Natural killer cell (primary cell): ENCODE results near the gene OSBP2. TPM values are rescaled to one million over a fixed set of nuclear protein-coding genes. Genes with fewer than 3 reads are reported as not detected.

Experiments
- ATAC-seq, 3 donors: fragments of 150-1000 bp in 2 of 3; fragments of 200-7000 bp in 1 of 3; cut with Tn5 transposase; 1 replicate in 1 of 3; 2 replicates in 2 of 3; pipeline ENCODE4 v1.10.0; 2021; ENCODE audit warnings: mild to moderate bottlenecking in 2 of 3, moderate library complexity in 2 of 3
- DNase-seq, 2 donors: peaks; one replicate each; pipeline versions ENCODE4 v3.0.0 to v3.0.0-alpha.2; 2013 to 2021; ENCODE audit warnings: mixed read lengths in 1 of 2
- H3K27ac ChIP-seq: one replicate; pipeline ENCODE4 v1.5.1; 2013; ENCODE audit warnings: mild to moderate bottlenecking, low read length
- H3K27me3 ChIP-seq: one replicate; pipeline ENCODE4 v1.6.1; 2013; ENCODE audit warnings: low read length; ENCODE audit not compliant: control insufficient read depth, insufficient read depth
- H3K36me3 ChIP-seq: one replicate; pipeline ENCODE4 v1.6.1; 2013; ENCODE audit warnings: low read length; ENCODE audit not compliant: control insufficient read depth, insufficient read depth
- H3K4me1 ChIP-seq: one replicate; pipeline ENCODE4 v1.6.1; 2013; ENCODE audit warnings: low read length; ENCODE audit not compliant: control insufficient read depth, insufficient read depth
- H3K4me3 ChIP-seq: one replicate; pipeline ENCODE4 v1.5.1; 2013; ENCODE audit warnings: low read length
- H3K9me3 ChIP-seq: one replicate; pipeline ENCODE4 v1.6.1; 2013; ENCODE audit warnings: low read length; ENCODE audit not compliant: control insufficient read depth, insufficient read depth
- H3K27ac Mint-ChIP-seq, 2 donors: one replicate each; pipeline ENCODE4 v1.8.0; 2022; ENCODE audit warnings: mild to moderate bottlenecking in 2 of 2, mixed read lengths in 2 of 2, moderate library complexity in 1 of 2
- H3K27me3 Mint-ChIP-seq, 2 donors: one replicate each; pipeline ENCODE4 v1.8.0; 2022; ENCODE audit warnings: low read depth in 2 of 2, mixed read lengths in 2 of 2
- H3K36me3 Mint-ChIP-seq: one replicate; pipeline ENCODE4 v1.8.0; 2022; ENCODE audit warnings: mixed read lengths
- H3K4me1 Mint-ChIP-seq, 2 donors: one replicate each; pipeline ENCODE4 v1.8.0; 2022; ENCODE audit warnings: mixed read lengths in 2 of 2
- H3K4me3 Mint-ChIP-seq: one replicate; pipeline ENCODE4 v1.8.0; 2022; ENCODE audit warnings: mild to moderate bottlenecking, moderate library complexity, mixed read lengths
- H3K9me3 Mint-ChIP-seq, 2 donors: one replicate each; pipeline ENCODE4 v1.8.0; 2022; ENCODE audit warnings: mixed read lengths in 2 of 2
- WGBS: methylation state at CpG from one replicate; pipeline ENCODE4 v1.1.7; 2013; ENCODE audit warnings: missing lambda C conversion rate; ENCODE audit not compliant: insufficient coverage; 5-methylcytosine and 5-hydroxymethylcytosine counted together
- intact Hi-C: fragments of 100-400 bp; cut with micrococcal nuclease; formaldehyde crosslinking; loops from one replicate; pipeline ENCODE4 v1.14.2; 2022
- total RNA-seq, 4 donors: library from RNA; stranded (reverse); fragments of 120-200 nt in 1 of 4; gene quantifications; one replicate each; pipeline versions ENCODE4 v1.2.3 to v1.2.4, GENCODE V29; 2013 to 2022
- TF ChIP-seq, protein P1 (sequence below): fragments of 200-600 bp; IDR thresholded peaks from one replicate; pipeline ENCODE4 v1.8.0; 2022; ENCODE audit warnings: antibody characterized with exemption

Gene OSBP2
- total RNA-seq, 3 donors from 2014 or later (not counting 1 experiment from before 2014, with no cell fraction given), result 0.65 to 1.2 (median 0.79) TPM

DNA sequence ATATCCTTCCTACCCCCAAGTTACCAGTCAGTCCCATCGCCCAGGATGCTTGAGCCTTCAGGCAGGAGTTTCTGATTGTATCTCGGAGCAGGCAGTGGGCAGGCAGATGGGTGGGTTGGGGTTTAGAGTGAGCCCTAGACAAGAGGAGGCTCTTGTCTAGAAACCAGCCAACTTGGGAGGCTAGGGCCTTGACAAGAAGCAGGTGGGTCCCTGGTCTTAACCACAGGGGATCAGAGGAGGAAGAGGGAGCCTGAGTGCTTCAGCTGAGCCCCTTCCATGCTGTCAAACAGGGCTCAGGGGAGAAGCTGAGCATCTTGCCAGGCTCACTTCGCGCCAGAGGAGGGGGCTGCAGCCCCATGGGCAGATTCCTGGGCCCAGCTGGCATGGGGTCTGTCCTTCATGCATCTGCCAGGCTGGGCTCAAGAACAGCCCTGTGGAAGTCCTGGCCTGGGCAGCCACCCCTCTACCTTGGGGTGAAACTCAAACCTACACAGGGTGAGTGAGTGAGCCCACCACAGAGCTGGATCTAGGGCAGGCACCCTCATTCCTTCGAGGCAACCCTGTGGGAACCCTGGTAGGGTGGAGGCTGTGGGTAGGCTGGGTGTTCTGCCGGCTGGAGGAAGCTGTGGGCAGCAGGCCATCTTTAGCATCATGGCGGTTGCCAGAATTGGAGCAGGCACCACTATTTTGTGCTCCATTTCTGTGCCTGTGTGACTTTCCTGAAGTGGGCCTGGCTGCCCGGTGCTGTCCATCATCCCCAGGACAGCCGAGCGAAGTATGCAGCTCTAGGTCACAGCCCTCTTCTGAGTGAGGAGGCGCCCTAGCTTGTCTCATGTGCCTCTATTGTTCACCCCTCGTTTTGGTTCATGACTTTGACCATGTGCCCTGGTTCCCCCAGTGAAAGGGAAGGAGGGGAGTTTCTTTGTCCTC lies 165.8 kb downstream of the OSBP2 start:
- Histone ChIP-seq H3K27me3 (no peaks in the 10 kb centered on the region), H3K9me3 (no peaks in the 10 kb centered on the region), H3K4me3 (no peak overlapping the region), H3K27ac (no peak overlapping the region), H3K36me3 (no peaks in the 10 kb centered on the region), H3K4me1 (no peaks in the 10 kb centered on the region)
- Mint-ChIP-seq H3K36me3 (no peaks in the 10 kb centered on the region), H3K9me3 (no peaks in the 10 kb centered on the region), H3K4me3 (no peak overlapping the region), H3K27me3 (no peaks in the 10 kb centered on the region), H3K4me1 (no peaks in the 10 kb centered on the region), H3K27ac (no peak overlapping the region)
- intact Hi-C loops, result no loop called here
- TF ChIP-seq, protein P1, sequence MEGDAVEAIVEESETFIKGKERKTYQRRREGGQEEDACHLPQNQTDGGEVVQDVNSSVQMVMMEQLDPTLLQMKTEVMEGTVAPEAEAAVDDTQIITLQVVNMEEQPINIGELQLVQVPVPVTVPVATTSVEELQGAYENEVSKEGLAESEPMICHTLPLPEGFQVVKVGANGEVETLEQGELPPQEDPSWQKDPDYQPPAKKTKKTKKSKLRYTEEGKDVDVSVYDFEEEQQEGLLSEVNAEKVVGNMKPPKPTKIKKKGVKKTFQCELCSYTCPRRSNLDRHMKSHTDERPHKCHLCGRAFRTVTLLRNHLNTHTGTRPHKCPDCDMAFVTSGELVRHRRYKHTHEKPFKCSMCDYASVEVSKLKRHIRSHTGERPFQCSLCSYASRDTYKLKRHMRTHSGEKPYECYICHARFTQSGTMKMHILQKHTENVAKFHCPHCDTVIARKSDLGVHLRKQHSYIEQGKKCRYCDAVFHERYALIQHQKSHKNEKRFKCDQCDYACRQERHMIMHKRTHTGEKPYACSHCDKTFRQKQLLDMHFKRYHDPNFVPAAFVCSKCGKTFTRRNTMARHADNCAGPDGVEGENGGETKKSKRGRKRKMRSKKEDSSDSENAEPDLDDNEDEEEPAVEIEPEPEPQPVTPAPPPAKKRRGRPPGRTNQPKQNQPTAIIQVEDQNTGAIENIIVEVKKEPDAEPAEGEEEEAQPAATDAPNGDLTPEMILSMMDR, result no peak
- no peak for ATAC-seq
- 69% methylated on average over 12 of the region's 12 CpGs for WGBS
- no peak for DNase-seq

DNA sequence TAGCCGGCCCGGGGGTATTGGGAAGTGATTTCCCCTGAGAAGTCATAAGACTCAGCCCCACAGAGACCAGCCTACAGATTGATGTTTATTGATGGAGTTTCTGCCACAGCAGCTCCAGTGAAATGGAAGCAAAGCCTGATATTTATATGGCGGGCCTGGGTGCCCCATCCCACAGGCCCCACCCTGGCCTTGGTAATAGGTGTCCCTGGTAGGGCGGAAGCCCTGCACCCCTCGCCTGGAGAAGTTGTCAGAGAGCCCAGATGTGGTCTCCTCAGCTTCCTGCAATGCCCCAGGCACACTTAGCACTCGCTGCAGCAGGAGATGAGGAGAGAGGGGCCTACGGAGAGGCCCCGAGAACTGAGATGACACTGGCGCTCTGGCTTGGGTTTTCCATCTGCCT lies 166.5 kb downstream of the OSBP2 start:
- no peak overlapping the region for H3K4me3 ChIP-seq
- DNase-seq (no peak), ATAC-seq (no peak)
- no peaks in the 10 kb centered on the region for H3K36me3 Mint-ChIP-seq
- no peaks in the 10 kb centered on the region for H3K27me3 ChIP-seq
- H3K27ac ChIP-seq, result no peak overlapping the region
- H3K9me3 ChIP-seq, result no peaks in the 10 kb centered on the region
- H3K27ac Mint-ChIP-seq, result no peak overlapping the region
- H3K4me1 Mint-ChIP-seq, result no peaks in the 10 kb centered on the region
- no peak overlapping the region for H3K4me3 Mint-ChIP-seq
- no peaks in the 10 kb centered on the region for H3K36me3 ChIP-seq
- no peaks in the 10 kb centered on the region for H3K4me1 ChIP-seq
- intact Hi-C loops, result no loop called here
- TF ChIP-seq, protein P1, result no peak
- no peaks in the 10 kb centered on the region for H3K27me3 Mint-ChIP-seq
- 63% methylated on average over 9 of the region's 9 CpGs for WGBS
- no peaks in the 10 kb centered on the region for H3K9me3 Mint-ChIP-seq

DNA sequence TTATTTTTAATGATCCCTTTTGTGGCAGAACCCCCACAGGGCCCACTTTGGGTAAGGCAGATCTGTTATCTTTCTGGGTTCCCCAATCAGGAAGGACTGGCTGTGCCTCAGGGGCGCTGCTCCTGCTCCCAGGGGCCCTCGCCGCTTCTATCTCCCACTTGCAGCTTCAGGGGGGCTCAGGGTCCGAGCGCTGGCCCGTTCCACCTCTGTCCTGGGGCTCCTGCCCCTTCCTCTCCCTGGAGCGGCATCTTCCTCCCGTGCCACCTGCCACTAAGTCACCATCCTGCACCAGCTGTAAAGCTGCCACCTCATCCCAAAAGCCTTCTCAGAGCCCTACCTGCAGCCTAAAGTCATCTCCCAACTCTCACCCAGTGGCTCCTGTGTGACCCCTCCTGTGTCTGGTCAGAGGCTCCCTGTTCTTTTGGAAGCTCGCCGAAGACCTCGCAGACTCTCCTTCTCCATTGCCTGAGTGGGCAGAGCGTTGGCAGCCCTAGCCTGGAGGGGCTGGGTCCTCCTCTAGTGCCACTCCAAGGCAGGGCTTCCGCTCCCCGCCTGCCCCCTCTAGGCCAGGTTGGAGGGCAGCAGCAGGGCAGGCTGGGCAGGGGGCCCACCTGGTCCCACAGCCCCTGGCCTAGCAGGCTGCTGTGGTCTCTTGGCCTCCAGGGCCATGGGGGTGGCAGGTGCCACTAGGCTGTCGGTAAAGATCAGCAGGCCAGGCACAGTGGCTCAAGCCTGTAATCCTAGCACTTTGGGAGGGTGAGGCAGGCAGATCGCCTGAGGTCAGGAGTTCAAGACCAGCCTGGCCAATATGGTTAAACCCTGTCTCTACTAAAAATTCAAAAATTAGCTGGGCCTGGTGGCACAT lies 167.2 kb downstream of the OSBP2 start:
- no peak overlapping the region for H3K27ac ChIP-seq
- TF ChIP-seq, protein P1, result no peak
- H3K4me3 ChIP-seq, result no peak overlapping the region
- no peaks in the 10 kb centered on the region for H3K27me3 ChIP-seq
- intact Hi-C loops, result no loop called here
- no peak overlapping the region for H3K27ac Mint-ChIP-seq
- no peak for ATAC-seq
- no peaks in the 10 kb centered on the region for H3K4me1 ChIP-seq
- H3K4me1 Mint-ChIP-seq, result peaks cover 0 to under 1% of the 10 kb centered on the region in 2 donors
- H3K36me3 ChIP-seq, result no peaks in the 10 kb centered on the region
- no peaks in the 10 kb centered on the region for H3K36me3 Mint-ChIP-seq
- H3K9me3 ChIP-seq, result no peaks in the 10 kb centered on the region
- 81% methylated on average over 16 of the region's 16 CpGs for WGBS
- no peaks in the 10 kb centered on the region for H3K9me3 Mint-ChIP-seq
- no peak for DNase-seq
- H3K4me3 Mint-ChIP-seq, result no peak overlapping the region
- H3K27me3 Mint-ChIP-seq, result no peaks in the 10 kb centered on the region
